NCI-H524 (cell line): Measurements from ENCODE around the gene PLCB3.

Source experiments
- DNase-seq, 2 experiments: peaks; one replicate each; lab custom pipeline; 2025; lab: John Stamatoyannopoulos, UW

The PLCB3 gene

GRCh38 chr11:64266339-64266738, 15.0 kb downstream of the PLCB3 start:
- no peak for DNase-seq

GRCh38 chr11:64267207-64267945, 16.0 kb downstream of the PLCB3 start:
- DNase-seq: no peak

- peak; percentile 17 to 59 for DNase-seq
Measured at GRCh38 chr11:64268025-64268892, 16.9 kb downstream of the PLCB3 start.

- no peak for DNase-seq
Measured at GRCh38 chr11:64268893-64269539, 17.7 kb downstream of the PLCB3 start.

GRCh38 chr11:64269540-64270220, 18.4 kb downstream of the PLCB3 start:
- peak; percentile 99 for DNase-seq

GRCh38 chr11:64275031-64275800, 23.9 kb downstream of the PLCB3 start:
- DNase-seq: no peak

GRCh38 chr11:64275841-64276240, 24.5 kb downstream of the PLCB3 start:
- DNase-seq: no peak

- DNase-seq: no peak
Measured at GRCh38 chr11:64276653-64277431, 25.5 kb downstream of the PLCB3 start.

- no peak for DNase-seq
Measured at GRCh38 chr11:64278576-64279190, 27.4 kb downstream of the PLCB3 start.

GRCh38 chr11:64281957-64282770, 30.8 kb downstream of the PLCB3 start:
- DNase-seq: no peak

GRCh38 chr11:64283092-64283491, 31.8 kb downstream of the PLCB3 start:
- no peak for DNase-seq

GRCh38 chr11:64284048-64284961, 33.0 kb downstream of the PLCB3 start, which contains the start of gene BAD:
Gene BAD (minus strand): TSS chr11:64284665. CDS start chr11:64284368, 297 bp downstream.
- peak; percentile 79 to 87 for DNase-seq

- DNase-seq: peak; percentile 48 to 74
Measured at GRCh38 chr11:64284962-64285884, 33.9 kb downstream of the PLCB3 start, which contains the start of gene GPR137. Gene GPR137 (plus strand): TSS chr11:64285848. CDS start chr11:64286525, 677 bp downstream.

- peak in 1 of 2 experiments; percentile 54 for DNase-seq
Measured at GRCh38 chr11:64285885-64286800, 34.8 kb downstream of the PLCB3 start.

GRCh38 chr11:64286801-64287159, 35.5 kb downstream of the PLCB3 start:
- no peak for DNase-seq
